Measurements from ENCODE around the gene SLC30A9. TPM values are rescaled to one million over a fixed set of nuclear protein-coding genes. Genes with fewer than 3 reads are reported as not detected.
A peak's percentile ranks its signal among the peaks of the same experiment; 100 is the strongest.

SLC30A9 gene
- total and polyA plus RNA-seq, 8 donors: 6.2 to 31.2 (median 24.1) TPM

DNA sequence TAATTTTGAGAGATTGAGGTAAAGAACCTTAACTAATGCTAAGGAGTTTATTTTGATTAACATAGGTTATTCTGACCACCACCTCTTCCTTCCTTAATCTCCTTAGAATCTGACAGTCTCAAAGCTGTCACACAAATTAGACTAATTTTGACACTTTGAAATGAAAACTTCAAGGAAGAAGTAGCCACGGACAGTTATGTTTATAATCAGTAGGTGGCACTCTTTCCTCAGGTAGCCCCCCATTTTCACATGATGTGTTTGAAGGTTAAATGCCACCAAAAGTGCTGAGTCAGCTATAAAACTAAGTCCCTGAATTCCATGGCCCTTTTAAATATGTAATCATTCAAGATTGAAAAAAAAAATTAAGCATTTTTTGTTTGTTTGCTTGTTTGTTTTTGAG is 32.7 kb upstream of the SLC30A9 start:
- Histone ChIP-seq H3K9me3 (no peaks in the 10 kb centered on the region), H3K4me1 (no peaks in the 10 kb centered on the region), H3K4me3 (no peak overlapping the region), H3K27me3 (no peaks in the 10 kb centered on the region), H3K36me3 (peaks cover 0 to 4% (median 4%) of the 10 kb centered on the region in 3 donors), H3K27ac (no peak overlapping the region)
- DNase-seq: no peak
- no peak for ATAC-seq
- intact Hi-C loops (cut with DNase I): no loop called here
- FAIRE-seq: no peak
- WGBS, 2 donors: 54 to 59% methylated on average over 1 of the region's 1 CpG
- TF ChIP-seq, protein P1, sequence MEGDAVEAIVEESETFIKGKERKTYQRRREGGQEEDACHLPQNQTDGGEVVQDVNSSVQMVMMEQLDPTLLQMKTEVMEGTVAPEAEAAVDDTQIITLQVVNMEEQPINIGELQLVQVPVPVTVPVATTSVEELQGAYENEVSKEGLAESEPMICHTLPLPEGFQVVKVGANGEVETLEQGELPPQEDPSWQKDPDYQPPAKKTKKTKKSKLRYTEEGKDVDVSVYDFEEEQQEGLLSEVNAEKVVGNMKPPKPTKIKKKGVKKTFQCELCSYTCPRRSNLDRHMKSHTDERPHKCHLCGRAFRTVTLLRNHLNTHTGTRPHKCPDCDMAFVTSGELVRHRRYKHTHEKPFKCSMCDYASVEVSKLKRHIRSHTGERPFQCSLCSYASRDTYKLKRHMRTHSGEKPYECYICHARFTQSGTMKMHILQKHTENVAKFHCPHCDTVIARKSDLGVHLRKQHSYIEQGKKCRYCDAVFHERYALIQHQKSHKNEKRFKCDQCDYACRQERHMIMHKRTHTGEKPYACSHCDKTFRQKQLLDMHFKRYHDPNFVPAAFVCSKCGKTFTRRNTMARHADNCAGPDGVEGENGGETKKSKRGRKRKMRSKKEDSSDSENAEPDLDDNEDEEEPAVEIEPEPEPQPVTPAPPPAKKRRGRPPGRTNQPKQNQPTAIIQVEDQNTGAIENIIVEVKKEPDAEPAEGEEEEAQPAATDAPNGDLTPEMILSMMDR (IDR thresholded peaks at IDR 0.05): no peak

GRCh38 chr4:41963105-41963504 is 27.2 kb upstream of the SLC30A9 start:
- Histone ChIP-seq H3K4me3 (no peak overlapping the region), H3K27ac (no peak overlapping the region), H3K4me1 (no peaks in the 10 kb centered on the region), H3K27me3 (no peaks in the 10 kb centered on the region), H3K36me3 (no peaks in the 10 kb centered on the region), H3K9me3 (no peaks in the 10 kb centered on the region)
- 90 to 96% methylated on average over 4 of the region's 4 CpGs for WGBS, 2 donors
- ATAC-seq (no peak), DNase-seq (no peak), FAIRE-seq (no peak)
- TF ChIP-seq, protein P1 (IDR thresholded peaks at IDR 0.05): peak in 1 of 4 donors; percentile 20
- intact Hi-C loops (cut with DNase I): no loop called here

- no peaks in the 10 kb centered on the region for H3K4me1 ChIP-seq
- no peak for FAIRE-seq
- TF ChIP-seq, protein P1 (IDR thresholded peaks at IDR 0.05): no peak
- intact Hi-C loops (cut with DNase I): no loop called here
- no peak for ATAC-seq
- no peaks in the 10 kb centered on the region for H3K36me3 ChIP-seq
- no peak overlapping the region for H3K4me3 ChIP-seq
- no peak for DNase-seq
- WGBS, 2 donors: 95% methylated on average over 1 of the region's 1 CpG
- no peak overlapping the region for H3K27ac ChIP-seq
- no peaks in the 10 kb centered on the region for H3K9me3 ChIP-seq
- H3K27me3 ChIP-seq: no peaks in the 10 kb centered on the region
Observed at GRCh38 chr4:41964401-41964800, 25.9 kb upstream of the SLC30A9 start.

DNA sequence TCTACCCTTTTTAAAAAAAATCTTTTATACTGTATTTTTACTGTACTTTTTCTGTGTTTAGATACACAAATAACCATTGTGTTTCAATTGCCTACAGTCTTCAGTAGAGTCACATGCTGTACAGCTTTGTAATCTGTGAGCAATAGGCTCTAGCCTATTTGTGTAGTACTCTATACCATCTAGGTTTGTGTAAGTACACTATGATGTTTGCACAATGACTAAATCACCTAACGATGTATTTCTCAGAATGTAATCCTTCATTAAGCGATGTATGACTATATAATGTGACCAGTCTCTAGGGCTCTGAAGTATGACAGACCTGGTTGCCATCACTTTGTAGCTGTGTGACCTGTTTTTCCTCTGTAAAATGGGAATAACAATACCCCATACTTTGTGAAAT is 22.9 kb upstream of the SLC30A9 start:
- TF ChIP-seq, protein P1 (IDR thresholded peaks at IDR 0.05): no peak
- intact Hi-C loops (cut with DNase I): no loop called here
- ATAC-seq: no peak

GRCh38 chr4:41969671-41970070 is 20.7 kb upstream of the SLC30A9 start:
- no peaks in the 10 kb centered on the region for H3K27me3 ChIP-seq
- ATAC-seq: no peak
- no peaks in the 10 kb centered on the region for H3K4me1 ChIP-seq
- intact Hi-C loops (cut with DNase I): no loop called here
- H3K36me3 ChIP-seq: no peaks in the 10 kb centered on the region
- TF ChIP-seq, protein P1 (IDR thresholded peaks at IDR 0.05): no peak
- H3K27ac ChIP-seq: no peak overlapping the region
- H3K4me3 ChIP-seq: no peak overlapping the region
- no peak for FAIRE-seq
- no peaks in the 10 kb centered on the region for H3K9me3 ChIP-seq
- no peak for DNase-seq

More for the DNA sequence above, 22.9 kb upstream of the SLC30A9 start:
- H3K27ac ChIP-seq: no peak overlapping the region
- 92 to 95% methylated on average over 2 of the region's 2 CpGs for WGBS, 2 donors
- no peak overlapping the region for H3K4me3 ChIP-seq
- H3K9me3 ChIP-seq: no peaks in the 10 kb centered on the region
- FAIRE-seq (no peak), DNase-seq (no peak)
- H3K27me3 ChIP-seq: no peaks in the 10 kb centered on the region
- no peaks in the 10 kb centered on the region for H3K36me3 ChIP-seq
- no peaks in the 10 kb centered on the region for H3K4me1 ChIP-seq
